Measurements from ENCODE around the gene CCDC77.

Gene CCDC77

DNA sequence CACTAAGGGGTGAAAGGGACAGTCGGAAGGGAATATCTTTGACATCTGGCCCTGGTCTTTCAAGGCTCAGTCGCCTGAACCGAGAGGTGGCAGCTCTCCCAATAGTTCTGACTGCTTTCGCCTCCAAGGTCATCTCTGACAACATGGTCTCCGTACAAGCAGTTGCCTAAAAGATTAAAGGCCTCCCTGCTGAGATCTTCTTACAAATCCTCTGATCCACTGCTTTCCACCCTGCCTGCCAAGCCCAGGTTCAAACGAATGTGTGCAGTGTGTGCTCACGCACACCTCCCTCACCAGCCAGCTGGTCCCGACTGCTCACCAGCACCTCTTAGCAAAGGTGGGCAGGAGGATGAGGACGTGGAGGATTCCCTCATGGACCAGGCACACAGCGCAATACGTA, 68.7 kb downstream of the CCDC77 start:
- DNase-seq: no peak
- in situ Hi-C loops (cut with HindIII; ENCODE audit: low pct_ligation_motif_present, low pct_unique_long_range_greater_than_20kb, low sequenced_read_pairs): no loop called here

DNA sequence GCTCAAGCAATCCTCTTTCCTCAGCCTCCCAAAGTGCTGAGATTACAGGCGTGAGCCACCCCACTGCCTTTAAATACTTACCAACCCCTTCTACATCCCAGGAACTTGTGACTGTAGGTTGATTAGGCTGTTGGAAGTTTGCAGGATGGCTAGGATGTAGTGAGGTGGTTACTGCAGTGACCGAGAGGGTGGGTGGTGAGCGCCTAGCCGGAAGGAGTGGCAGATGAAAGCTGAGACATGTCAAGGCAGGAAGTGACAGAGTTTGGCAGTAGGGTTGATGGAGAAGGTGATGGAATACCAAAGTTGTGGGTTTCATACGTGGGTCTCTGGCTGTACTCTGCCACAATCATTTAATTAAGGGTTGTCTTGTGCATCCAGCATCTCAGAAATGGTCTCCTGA, 71.8 kb downstream of the CCDC77 start:
- in situ Hi-C loops (cut with HindIII; ENCODE audit: low pct_ligation_motif_present, low pct_unique_long_range_greater_than_20kb, low sequenced_read_pairs): no loop called here

DNA sequence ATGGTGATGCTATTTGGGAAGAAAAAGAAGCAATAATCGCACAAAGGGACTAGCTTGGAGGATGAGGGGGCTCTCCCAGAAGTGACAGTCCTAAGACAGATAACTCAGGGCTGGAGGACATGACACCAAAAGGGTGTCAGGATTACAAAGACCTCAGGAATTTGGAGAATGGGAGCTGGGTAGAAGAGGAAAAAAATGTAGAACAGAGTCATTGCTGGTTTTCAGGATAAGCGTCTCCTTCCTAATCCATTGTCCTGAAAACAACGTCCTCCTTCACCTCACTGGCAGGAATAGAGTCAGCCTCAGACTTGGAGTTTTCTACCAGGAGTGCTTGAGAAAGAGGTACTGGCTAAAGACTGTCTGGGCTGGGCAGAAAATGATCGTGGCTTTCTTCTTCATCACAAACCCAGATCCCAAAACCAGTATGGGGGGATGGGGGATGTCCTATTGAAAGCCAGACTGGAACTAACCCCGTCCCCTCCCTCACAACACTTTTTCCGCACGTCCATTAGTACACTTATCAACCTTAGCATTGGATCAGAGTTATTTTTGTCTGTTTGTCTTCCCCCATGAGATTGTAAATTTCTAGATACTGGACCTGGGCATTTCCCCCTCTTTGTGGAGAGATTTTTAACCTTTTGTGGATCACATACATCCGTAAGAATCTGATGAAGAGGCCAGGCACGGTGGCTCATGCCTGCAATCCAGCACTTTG, 72.6 kb downstream of the CCDC77 start:
- in situ Hi-C loops (cut with HindIII; ENCODE audit: low pct_ligation_motif_present, low pct_unique_long_range_greater_than_20kb, low sequenced_read_pairs): no loop called here
- no peak for DNase-seq

More for the DNA sequence above, 71.8 kb downstream of the CCDC77 start:
- DNase-seq: no peak

DNA sequence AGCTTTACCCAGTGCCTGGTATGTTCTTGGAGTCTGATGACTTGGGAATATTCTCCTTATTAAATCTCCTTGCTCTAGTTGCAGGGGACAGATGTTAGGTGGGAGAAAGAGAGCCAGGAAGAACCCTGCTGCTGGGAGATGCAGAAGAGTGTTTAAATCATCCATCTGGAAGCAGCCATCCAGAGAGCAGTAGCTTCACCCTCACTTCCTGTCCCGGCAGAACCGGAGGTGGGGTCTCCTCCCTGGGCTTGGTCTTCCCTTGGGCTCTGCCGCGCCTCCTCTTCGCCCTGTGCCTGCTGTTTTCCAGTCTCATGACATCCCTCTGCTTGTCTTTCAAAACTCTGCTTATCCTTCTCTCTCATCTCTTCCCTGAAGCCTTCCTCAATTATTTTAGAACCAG, 73.8 kb downstream of the CCDC77 start:
- DNase-seq: no peak
- in situ Hi-C loops (cut with HindIII; ENCODE audit: low pct_ligation_motif_present, low pct_unique_long_range_greater_than_20kb, low sequenced_read_pairs): no loop called here

DNA sequence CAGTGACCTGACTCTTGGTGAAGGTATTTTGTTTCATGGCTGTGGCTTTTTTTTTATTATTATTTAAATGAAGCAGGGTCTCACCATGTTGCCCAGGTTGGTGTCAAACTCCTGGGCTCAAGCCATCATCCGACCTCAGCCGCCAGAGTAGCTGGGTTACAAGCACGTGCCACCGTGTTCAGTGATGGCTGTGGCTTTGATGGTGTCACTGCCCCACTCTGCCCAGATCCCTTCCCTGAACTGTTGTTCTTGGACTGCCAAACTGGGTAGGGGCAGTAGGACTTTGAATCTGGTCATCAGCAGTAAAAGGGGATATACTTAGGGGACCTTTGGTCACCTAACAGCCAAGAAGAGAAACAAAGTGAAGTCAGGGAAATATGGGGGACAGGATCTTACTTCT, 77.7 kb downstream of the CCDC77 start:
- no peak for DNase-seq
- in situ Hi-C loops (cut with HindIII; ENCODE audit: low pct_ligation_motif_present, low pct_unique_long_range_greater_than_20kb, low sequenced_read_pairs): no loop called here

DNA sequence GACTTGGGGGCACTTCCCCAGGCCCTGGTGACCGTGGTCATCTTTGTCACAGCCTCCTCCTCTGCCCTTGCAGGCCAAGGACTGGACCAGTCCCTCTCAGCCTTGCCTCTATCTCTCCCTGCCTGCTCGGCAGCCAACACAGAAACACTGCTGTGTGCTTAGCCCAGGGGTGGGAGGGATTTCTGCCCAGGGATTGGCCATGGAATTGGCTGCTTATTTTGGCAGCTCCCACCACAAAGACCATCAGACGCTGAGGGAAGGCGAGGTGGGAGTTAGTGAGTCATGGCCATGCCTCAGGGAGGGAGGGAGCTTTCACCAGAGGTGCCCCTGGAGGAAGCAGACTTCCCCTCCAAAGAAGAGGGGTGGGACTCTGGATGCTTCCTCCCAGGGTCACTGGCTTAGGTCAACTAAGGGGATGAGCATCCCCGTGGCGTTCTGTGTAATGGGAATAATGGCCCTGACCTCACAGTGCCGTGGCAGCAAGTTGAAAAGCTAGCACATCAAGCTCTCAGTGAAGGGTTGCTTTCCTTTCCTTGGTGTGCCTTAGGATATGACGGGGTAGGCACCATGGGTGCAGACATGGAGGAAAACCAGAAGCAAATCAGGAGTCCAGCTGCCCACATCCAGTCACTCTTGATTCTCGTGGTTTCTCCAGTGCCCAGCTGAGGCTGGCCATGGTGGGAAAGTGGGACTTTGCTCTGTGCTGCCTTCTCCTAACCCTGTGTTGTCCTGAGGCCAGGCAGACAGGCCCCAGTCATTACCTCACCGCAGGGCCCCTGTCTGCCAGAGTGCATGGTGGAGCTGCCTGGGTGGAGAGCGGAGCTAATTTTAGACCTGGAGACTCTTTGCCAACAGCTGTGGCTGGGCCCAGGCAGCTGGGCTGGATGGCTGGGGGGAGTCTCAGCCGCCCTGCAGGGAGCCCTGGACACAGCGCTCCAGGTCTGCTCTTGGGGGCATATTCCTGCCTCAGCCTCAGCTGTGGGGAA, 79.7 kb downstream of the CCDC77 start:
- in situ Hi-C loops (cut with HindIII; ENCODE audit: low pct_ligation_motif_present, low pct_unique_long_range_greater_than_20kb, low sequenced_read_pairs): no loop called here

DNA sequence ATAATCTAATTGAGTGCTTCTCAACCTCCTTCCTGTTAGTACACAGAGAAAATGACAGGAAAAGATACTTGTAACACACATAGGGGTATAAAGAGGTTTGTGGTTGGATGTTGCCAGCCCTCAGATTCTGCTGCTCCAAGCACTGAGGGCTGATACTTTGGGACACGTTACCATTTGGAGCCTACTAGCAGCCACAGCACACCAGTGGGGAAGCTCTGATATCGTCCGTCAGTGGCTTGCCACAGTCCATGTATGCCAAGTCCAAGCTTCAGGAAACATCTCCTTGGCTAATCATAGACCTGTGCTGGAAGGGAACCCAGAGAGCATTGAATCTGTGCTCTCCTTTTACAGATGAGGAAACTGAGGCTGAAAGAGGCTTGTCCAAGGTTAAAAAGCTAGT, 80.6 kb downstream of the CCDC77 start:
- DNase-seq: no peak
- in situ Hi-C loops (cut with HindIII; ENCODE audit: low pct_ligation_motif_present, low pct_unique_long_range_greater_than_20kb, low sequenced_read_pairs): no loop called here

More for the DNA sequence above, 79.7 kb downstream of the CCDC77 start:
- DNase-seq: no peak

DNA sequence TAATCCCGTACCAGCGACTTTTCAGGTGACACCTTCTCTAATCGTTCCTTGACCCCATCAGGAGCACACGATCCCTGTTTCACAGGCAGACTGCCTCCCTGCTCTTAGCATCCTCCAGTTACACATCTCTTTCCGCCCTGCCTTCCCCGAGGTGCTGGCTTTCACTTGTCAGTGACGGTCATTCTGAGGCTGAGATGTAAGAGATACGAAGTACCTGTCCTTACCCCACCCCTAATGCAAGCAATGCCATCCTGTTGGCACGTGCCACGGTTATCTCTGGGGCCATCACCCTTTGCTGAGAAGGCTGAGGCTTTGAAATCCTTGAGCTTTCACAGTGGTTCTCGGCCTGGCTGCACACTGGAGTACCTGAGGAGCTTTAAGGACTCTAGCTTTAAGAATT, 82.7 kb downstream of the CCDC77 start:
- in situ Hi-C loops (cut with HindIII; ENCODE audit: low pct_ligation_motif_present, low pct_unique_long_range_greater_than_20kb, low sequenced_read_pairs): no loop called here
- no peak for DNase-seq

DNA sequence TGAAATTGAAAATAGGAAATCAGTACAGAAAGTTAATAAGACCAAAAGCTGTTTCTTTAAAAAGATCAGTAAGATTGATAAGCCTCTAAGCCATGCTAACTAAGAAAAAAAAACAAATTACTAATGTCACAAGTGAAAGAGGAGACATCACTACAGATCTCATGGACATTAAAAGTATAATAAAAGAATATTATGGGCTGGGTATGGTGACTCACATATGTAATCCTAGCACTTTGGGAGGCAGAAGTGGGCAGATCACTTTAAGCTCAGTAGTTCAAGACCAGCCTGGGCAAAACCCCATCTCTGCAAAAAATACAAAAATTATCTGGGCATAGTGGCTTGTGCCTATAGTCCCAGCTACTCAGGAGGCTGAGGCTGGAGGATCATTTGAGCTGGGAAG, 88.8 kb downstream of the CCDC77 start:
- in situ Hi-C loops (cut with HindIII; ENCODE audit: low pct_ligation_motif_present, low pct_unique_long_range_greater_than_20kb, low sequenced_read_pairs): no loop called here
- DNase-seq: no peak
